ENCODE data around the gene C5. TPM values are rescaled to one million over a fixed set of nuclear protein-coding genes. Genes with fewer than 3 reads are reported as not detected.
"Not testable (repeated sequence)": the region's sequence is repeated elsewhere in the genome, so short reads cannot be mapped to it uniquely, and the experiment has no call there.

Gene C5
- total RNA-seq = 3.1 to 4.0 TPM (median 4.0 TPM) in 3 replicates

GRCh38 chr9:121050128-121050988, at the start of gene C5:
C5 (minus strand) TSS chr9:121050275; CDS start chr9:121050246, 29 bp downstream.
- Mint-ChIP-seq H3K27ac (no peak within 1 kb of the TSS), H3K36me3 (peaks cover 3% of the 10 kb centered on the region), H3K4me3 (no peak within 1 kb of the TSS), H3K9me3 (no peaks in the 10 kb centered on the region), H3K27me3 (ENCODE audit: low read depth) (no peaks in the 10 kb centered on the region), H3K4me1 (peaks cover 5% of the 10 kb centered on the region)
- no peak for TF ChIP-seq CTCF (IDR thresholded peaks at IDR 0.05; ENCODE audit: unreplicated experiment)
- DNase-seq (ENCODE audit: low spot score in 2 of 2, unreplicated experiment in 2 of 2) = no peak

- Mint-ChIP-seq H3K9me3 (peaks cover 28% of the 10 kb centered on the region), H3K27me3 (ENCODE audit: low read depth) (no peaks in the 10 kb centered on the region), H3K4me1 (no peaks in the 10 kb centered on the region), H3K36me3 (peaks cover 30% of the 10 kb centered on the region), H3K27ac (no peak overlapping the region), H3K4me3 (no peak overlapping the region)
- no peak for DNase-seq (ENCODE audit: low spot score in 2 of 2, unreplicated experiment in 2 of 2)
- no peak for TF ChIP-seq CTCF (IDR thresholded peaks at IDR 0.05; ENCODE audit: unreplicated experiment)
Measured at GRCh38 chr9:121098567-121099198, 48.6 kb upstream of the C5 start.

GRCh38 chr9:121095057-121095456, 45.0 kb upstream of the C5 start:
- Mint-ChIP-seq H3K4me1 (no peaks in the 10 kb centered on the region), H3K4me3 (no peak overlapping the region), H3K27me3 (ENCODE audit: low read depth) (no peaks in the 10 kb centered on the region), H3K36me3 (peaks cover 30% of the 10 kb centered on the region), H3K9me3 (peaks cover 14% of the 10 kb centered on the region), H3K27ac (no peak overlapping the region)
- TF ChIP-seq CTCF (IDR thresholded peaks at IDR 0.05; ENCODE audit: unreplicated experiment) = no peak
- no peak for DNase-seq (ENCODE audit: low spot score in 2 of 2, unreplicated experiment in 2 of 2)

- DNase-seq (ENCODE audit: low spot score in 2 of 2, unreplicated experiment in 2 of 2); H3K4me3 Mint-ChIP-seq; H3K27ac Mint-ChIP-seq; H3K9me3 Mint-ChIP-seq; H3K4me1 Mint-ChIP-seq; H3K27me3 Mint-ChIP-seq (ENCODE audit: low read depth): not testable (repeated sequence)
- H3K36me3 Mint-ChIP-seq = peaks cover 17% of the 10 kb centered on the region
Measured at GRCh38 chr9:121090743-121091142, 40.7 kb upstream of the C5 start.

- no peaks in the 10 kb centered on the region for H3K27me3 Mint-ChIP-seq (ENCODE audit: low read depth)
- H3K9me3 Mint-ChIP-seq = no peaks in the 10 kb centered on the region
- no peaks in the 10 kb centered on the region for H3K4me1 Mint-ChIP-seq
- H3K27ac Mint-ChIP-seq = no peak overlapping the region
- peaks cover 13% of the 10 kb centered on the region for H3K36me3 Mint-ChIP-seq
- no peak overlapping the region for H3K4me3 Mint-ChIP-seq
- DNase-seq (ENCODE audit: low spot score in 2 of 2, unreplicated experiment in 2 of 2) = no peak
- TF ChIP-seq CTCF (IDR thresholded peaks at IDR 0.05; ENCODE audit: unreplicated experiment) = no peak
Measured at GRCh38 chr9:121088576-121088975, 38.5 kb upstream of the C5 start.

GRCh38 chr9:121085661-121086060, 35.6 kb upstream of the C5 start:
- no peak for DNase-seq (ENCODE audit: low spot score in 2 of 2, unreplicated experiment in 2 of 2)

More at GRCh38 chr9:121085661-121086060, 35.6 kb upstream of the C5 start:
- Mint-ChIP-seq H3K4me3 (no peak overlapping the region), H3K9me3 (no peaks in the 10 kb centered on the region), H3K4me1 (no peaks in the 10 kb centered on the region), H3K27ac (no peak overlapping the region), H3K36me3 (peaks cover 8% of the 10 kb centered on the region), H3K27me3 (ENCODE audit: low read depth) (no peaks in the 10 kb centered on the region)
- no peak for TF ChIP-seq CTCF (IDR thresholded peaks at IDR 0.05; ENCODE audit: unreplicated experiment)
